CD4-positive, alpha-beta T cell treated with Interleukin-2 at 100 ng/mL for 4 hours (primary cell): Measurements from ENCODE around the gene RAD51B.
"Not testable (repeated sequence)": the region's sequence is repeated elsewhere in the genome, so short reads cannot be mapped to it uniquely, and the experiment has no call there.

Experiments
- DNase-seq: peaks from one replicate; pipeline ENCODE4 v3.0.0-alpha.2; 2020; ENCODE audit warnings: low spot score

The RAD51B gene

GRCh38 chr14:68079941-68080697 is 260.5 kb downstream of the RAD51B start:
- no peak for DNase-seq

- no peak for DNase-seq
These were observed 261.9 kb downstream of the RAD51B start for GRCh38 chr14:68081489-68081888.

GRCh38 chr14:68082698-68083291 is 263.2 kb downstream of the RAD51B start:
- DNase-seq: no peak

- DNase-seq: no peak
These were observed 264.7 kb downstream of the RAD51B start for GRCh38 chr14:68084256-68084655.

- DNase-seq: no peak
These were observed 266.2 kb downstream of the RAD51B start for GRCh38 chr14:68085742-68086141.

GRCh38 chr14:68088451-68088854 is 268.9 kb downstream of the RAD51B start:
- DNase-seq: no peak

- no peak for DNase-seq
These were observed 269.7 kb downstream of the RAD51B start for GRCh38 chr14:68089146-68089731.

- no peak for DNase-seq
These were observed 274.6 kb downstream of the RAD51B start for GRCh38 chr14:68094158-68094557.

- no peak for DNase-seq
These were observed 275.2 kb downstream of the RAD51B start for GRCh38 chr14:68094752-68095151.

GRCh38 chr14:68097727-68098126 is 278.1 kb downstream of the RAD51B start:
- DNase-seq: no peak

- DNase-seq: no peak
These were observed 279.3 kb downstream of the RAD51B start for GRCh38 chr14:68098834-68099233.

- DNase-seq: no peak
These were observed 280.0 kb downstream of the RAD51B start for GRCh38 chr14:68099495-68100045.

GRCh38 chr14:68101715-68102301 is 282.2 kb downstream of the RAD51B start:
- not testable (repeated sequence) for DNase-seq

GRCh38 chr14:68103853-68104252 is 284.3 kb downstream of the RAD51B start:
- DNase-seq: no peak

GRCh38 chr14:68104518-68104917 is 284.9 kb downstream of the RAD51B start:
- no peak for DNase-seq

GRCh38 chr14:68105816-68106215 is 286.2 kb downstream of the RAD51B start:
- DNase-seq: no peak

GRCh38 chr14:68106456-68106855 is 286.9 kb downstream of the RAD51B start:
- DNase-seq: no peak

GRCh38 chr14:68106905-68107304 is 287.3 kb downstream of the RAD51B start:
- no peak for DNase-seq

- no peak for DNase-seq
These were observed 289.7 kb downstream of the RAD51B start for GRCh38 chr14:68109132-68109900.

- DNase-seq: no peak
These were observed 291.7 kb downstream of the RAD51B start for GRCh38 chr14:68111097-68111852.

GRCh38 chr14:68111853-68112270 is 292.3 kb downstream of the RAD51B start:
- no peak for DNase-seq
